Measurements from ENCODE around the gene MARF1.

DNA sequence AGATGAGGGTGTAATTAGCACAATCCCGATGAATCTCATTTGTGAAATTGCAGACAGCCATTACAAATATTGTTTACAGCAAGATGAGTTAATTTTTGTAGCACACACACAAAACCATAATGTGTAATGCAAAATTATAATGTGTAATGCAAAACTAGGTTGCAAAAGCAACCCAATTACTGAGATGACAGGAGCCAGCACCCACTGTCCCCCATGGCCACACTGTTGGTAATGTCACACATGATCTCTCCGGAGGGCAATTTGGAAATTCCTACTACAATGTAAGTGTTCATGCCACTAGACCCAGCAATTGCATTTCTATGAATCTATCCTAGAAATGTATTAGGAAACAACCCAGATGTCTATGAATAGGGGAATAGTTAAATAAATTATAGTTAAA lies 76.9 kb downstream of the MARF1 start:
- TF ChIP-seq CTCF (IDR thresholded peaks at IDR 0.05): no peak
- TF ChIP-seq POLR2A (IDR thresholded peaks at IDR 0.05): no peak

All from transverse colon (tissue), 3 donors.